GM12891 (cell line): ENCODE measurements around the gene C8G.

Source experiments
- DNase-seq: peaks from one replicate; pipeline ENCODE4 v3.0.0; 2011; ENCODE audit warnings: low spot score; ENCODE audit not compliant: insufficient read length
- FAIRE-seq: peaks from 2 replicates; lab custom pipeline; 2011; peaks lifted over from hg19 to GRCh38; lab: Jason Lieb, UNC
- PAX5 ChIP-seq: IDR thresholded peaks from 2 replicates; pipeline ENCODE4 v1.6.1; 2011; ENCODE audit warnings: low read length, moderate library complexity, mild to moderate bottlenecking; ENCODE audit not compliant: insufficient read depth, severe bottlenecking
- POLR2A ChIP-seq: IDR thresholded peaks from 2 replicates; pipeline ENCODE4 v1.6.1; 2011; ENCODE audit warnings: low read depth, low read length, control low read depth
- POLR2AphosphoS5 ChIP-seq: IDR thresholded peaks from 2 replicates; pipeline ENCODE4 v1.6.1; 2011; ENCODE audit warnings: low read depth, low read length, control low read depth
- POU2F2 ChIP-seq: IDR thresholded peaks from 2 replicates; pipeline ENCODE4 v1.6.1; 2011; ENCODE audit warnings: low read depth, mild to moderate bottlenecking, control low read depth, low read length, moderate library complexity
- SPI1 ChIP-seq: IDR thresholded peaks from 2 replicates; pipeline ENCODE4 v1.6.1; 2011; ENCODE audit warnings: low read depth, low read length, control low read depth
- TAF1 ChIP-seq: IDR thresholded peaks from 2 replicates; pipeline ENCODE4 v1.6.1; 2011; ENCODE audit warnings: low read depth, low read length, control low read depth

C8G gene

DNA sequence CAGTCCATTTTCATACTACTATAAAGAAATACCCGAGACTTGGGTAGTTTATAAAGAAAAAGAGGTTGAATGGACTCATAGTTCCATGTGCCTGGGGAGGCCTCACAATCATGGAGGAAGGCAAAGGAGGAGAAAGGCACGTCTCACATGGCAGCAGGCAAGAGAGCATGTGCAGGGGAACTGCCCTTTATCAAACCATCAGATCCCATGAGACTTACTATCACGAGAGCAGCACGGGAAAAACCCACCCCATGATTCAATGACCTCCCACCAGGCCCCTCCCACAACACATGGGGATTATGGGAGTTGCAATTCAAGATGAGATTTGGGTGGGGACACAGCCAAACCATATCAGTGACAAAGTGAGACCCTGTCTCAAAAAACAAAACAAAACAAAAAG, 38.8 kb upstream of the C8G start:
- DNase-seq, result no peak
- TF ChIP-seq PAX5 (no peak), POLR2A (no peak), SPI1 (no peak), TAF1 (no peak), POU2F2 (no peak)
- no peak for FAIRE-seq

GRCh38 chr9:136907011-136907914, 37.8 kb upstream of the C8G start:
- FAIRE-seq (no peak), DNase-seq (no peak)
- TF ChIP-seq TAF1 (no peak), PAX5 (no peak), POLR2A (no peak), SPI1 (no peak), POU2F2 (no peak), POLR2AphosphoS5 (no peak)

DNA sequence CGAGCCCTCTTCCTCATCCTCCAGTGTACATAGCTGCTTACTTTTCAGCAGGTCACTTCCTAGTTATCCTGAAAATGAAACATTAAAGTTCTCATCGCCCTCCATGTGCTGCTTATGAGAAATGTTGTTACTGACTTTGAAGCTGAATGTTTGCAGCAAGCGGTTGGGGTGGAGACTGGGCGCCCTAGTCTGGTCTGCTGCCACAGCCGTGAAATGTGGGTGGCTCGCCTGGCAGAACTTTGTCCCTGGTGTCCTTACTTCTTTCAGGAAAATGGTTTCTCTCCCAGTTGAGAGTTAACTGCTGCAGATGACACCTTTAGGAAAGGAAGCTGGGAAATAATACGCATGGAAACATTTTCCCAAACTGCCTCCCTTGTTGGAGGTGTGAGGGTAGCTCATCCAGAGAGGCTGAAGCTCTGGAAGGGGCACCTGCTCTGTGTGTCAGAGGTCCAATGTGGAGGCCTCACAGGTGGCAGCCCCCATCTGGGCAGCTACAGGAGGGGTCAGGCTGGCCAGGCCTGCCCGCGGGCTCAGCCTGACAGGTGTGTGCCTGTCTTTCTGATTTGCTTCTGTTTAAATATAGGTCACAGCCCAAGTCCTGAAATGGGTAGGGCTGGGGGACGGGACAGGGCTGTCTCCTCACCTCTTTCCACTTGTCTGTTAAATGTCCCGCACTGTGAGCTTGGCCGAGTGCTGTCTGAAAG, 34.7 kb upstream of the C8G start:
- FAIRE-seq, result no peak
- TF ChIP-seq POLR2A (no peak), POLR2AphosphoS5 (no peak), POU2F2 (no peak), PAX5 (no peak), TAF1 (no peak), SPI1 (no peak)
- no peak for DNase-seq

GRCh38 chr9:136910901-136911245, 34.2 kb upstream of the C8G start:
- FAIRE-seq (no peak), DNase-seq (no peak)
- TF ChIP-seq TAF1 (no peak), POLR2AphosphoS5 (no peak), POU2F2 (no peak), PAX5 (no peak), SPI1 (no peak)

DNA sequence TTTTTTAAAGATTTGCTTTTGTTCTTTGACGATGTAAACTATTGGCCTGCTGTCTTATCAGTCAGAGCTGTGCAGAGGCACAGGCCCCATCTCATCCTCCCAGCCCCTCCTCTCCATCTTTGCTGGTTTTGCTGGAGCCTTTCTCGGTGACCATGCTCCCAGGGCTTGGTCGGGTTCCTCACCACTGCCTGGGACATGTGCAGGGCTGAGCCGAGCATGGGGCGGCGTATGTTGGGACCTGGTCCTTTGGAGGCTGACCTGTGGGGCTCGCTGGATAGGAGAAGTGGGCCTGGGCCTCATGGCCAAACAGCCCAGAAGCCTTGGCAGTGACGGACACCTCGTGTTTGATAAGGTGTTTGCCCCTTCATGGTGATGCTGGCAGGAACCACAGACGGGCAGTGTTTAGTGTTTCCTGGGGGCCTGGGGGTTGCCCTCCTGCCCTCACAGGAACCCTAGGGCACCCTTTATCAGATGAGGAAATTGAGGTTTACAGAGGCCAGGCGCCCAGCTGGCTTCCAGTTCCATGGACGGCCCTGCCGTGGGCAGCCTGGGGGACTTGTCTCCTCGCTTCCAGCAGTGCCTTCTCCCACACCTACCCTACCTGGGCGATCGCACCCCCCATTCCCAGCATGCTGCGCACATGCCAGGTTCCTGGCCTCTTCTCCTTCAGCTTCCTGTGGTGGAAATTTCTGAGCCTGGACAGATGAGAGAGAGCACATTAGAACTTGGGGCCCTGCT, 31.2 kb upstream of the C8G start:
- TF ChIP-seq SPI1, result no peak
- TF ChIP-seq POLR2A, result no peak
- TF ChIP-seq PAX5, result no peak
- no peak for TF ChIP-seq POLR2AphosphoS5
- no peak for TF ChIP-seq TAF1
- DNase-seq (no peak), FAIRE-seq (no peak)

GRCh38 chr9:136915632-136916329, 29.3 kb upstream of the C8G start:
- TF ChIP-seq POLR2A, result no peak
- TF ChIP-seq POLR2AphosphoS5, result no peak
- no peak for TF ChIP-seq SPI1
- no peak for TF ChIP-seq PAX5
- TF ChIP-seq TAF1, result no peak
- FAIRE-seq (no peak), DNase-seq (no peak)

- TF ChIP-seq POU2F2 (no peak), SPI1 (no peak), TAF1 (no peak), POLR2A (no peak), PAX5 (no peak), POLR2AphosphoS5 (no peak)
- no peak for DNase-seq
- no peak for FAIRE-seq
Observed at GRCh38 chr9:136916330-136917184, 28.5 kb upstream of the C8G start.

- DNase-seq (no peak), FAIRE-seq (no peak)
- TF ChIP-seq POLR2AphosphoS5, result no peak
- no peak for TF ChIP-seq PAX5
- TF ChIP-seq POU2F2, result no peak
- no peak for TF ChIP-seq SPI1
- TF ChIP-seq POLR2A, result no peak
Observed at GRCh38 chr9:136917902-136918301, 27.1 kb upstream of the C8G start.
